SHP77 treated with DMSO at 0.1 percent for 48 hours (cell line): ENCODE results near the gene FNDC11.

Experiments used
- DNase-seq: peaks from one replicate; lab custom pipeline; 2025; lab: John Stamatoyannopoulos, UW

FNDC11 gene

DNA sequence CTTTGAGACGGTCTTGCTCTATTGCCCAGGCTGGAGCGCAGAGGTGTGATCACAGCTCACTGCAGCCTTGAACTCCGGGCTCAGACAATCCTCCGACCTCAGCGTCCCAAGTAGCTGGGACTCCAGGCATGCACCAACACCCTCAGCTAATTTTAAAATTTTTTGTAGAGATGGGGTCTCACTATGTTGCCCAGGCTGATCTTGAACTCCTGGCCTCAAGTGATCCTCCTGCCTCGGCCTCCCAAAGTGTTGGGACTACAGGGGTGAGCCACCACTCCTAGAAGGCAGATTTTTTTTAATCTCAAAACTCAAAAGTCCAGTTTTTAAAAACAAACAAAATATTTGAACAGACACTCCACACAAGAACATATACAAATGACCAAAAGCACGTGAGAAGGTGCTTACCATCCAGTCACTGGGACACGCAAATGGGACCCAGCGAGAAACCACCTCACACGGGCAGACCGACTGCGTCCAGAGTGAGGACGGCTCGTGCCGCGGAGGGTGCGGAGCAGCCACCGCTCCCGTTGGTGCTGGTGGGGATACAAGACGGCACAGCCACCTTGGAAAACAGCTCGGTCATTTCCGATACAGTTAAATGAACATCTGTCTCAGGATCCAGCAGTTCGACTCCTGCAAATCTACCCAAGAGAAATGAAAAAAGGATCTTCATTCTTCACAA lies 28.6 kb downstream of the FNDC11 start:
- DNase-seq, result no peak

DNA sequence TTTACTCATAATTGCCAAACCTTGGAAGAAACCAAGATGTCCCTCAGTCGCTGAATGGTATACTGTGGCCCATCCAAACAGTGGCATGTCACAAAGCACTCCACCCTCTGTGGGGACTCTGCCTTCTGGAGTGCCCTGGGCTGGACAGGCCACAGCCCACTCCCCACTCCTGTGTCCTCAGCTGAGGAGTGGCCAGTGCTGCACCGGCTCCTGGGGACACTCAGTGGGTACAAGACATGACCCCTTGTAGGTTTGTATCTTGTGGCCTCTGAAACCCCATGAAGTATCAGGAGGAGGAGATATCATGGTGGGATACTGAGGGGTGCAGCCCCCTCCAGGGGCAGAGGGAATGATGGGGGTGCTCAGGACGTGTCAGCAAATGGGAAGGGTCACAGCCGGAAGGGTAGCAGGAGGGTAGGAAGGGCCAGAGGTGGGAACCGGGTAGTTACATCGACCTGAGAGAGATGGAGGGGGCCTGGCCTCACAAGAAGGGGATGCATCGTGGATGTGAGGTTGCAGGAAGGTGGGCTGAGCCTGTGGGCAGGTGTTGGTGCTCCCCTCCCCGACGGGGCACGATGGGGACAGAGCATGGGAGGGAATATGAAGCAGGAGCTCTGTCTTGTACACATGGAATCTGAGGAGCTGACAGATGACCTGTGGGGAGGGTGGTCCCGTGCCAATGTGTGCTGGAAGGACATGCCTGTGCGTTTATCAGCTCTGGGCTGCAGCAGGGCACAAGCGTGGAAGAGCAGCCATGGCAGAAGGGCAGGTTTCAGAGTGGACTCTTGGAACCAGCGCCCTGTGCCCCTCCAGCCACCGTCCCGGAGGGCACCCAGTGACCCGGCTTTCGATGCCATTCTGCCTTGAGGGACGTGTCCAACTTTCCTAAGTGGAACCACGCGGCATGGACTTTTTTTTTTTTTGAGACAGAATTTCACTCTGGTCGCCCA lies 31.9 kb downstream of the FNDC11 start:
- DNase-seq, result no peak

DNA sequence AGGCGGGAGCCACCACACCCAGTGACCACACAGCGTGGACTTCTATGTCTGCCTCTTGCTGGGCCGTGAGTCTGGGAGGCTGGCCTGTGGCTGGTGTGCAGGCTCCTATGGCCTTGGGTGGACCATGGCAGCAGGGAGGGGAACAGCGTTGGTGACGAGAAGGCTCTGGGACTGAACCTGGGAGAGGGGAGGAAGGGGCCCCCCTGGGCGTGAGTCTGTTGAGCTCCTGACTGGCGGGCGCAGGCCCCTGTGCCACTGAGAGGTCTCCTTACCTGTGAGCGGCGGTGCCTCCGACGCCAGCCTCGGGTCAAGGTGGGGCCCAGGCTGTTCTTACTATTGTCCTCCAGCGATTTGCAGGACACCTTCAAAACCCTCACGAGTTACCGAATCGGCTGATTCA lies 32.8 kb downstream of the FNDC11 start:
- no peak for DNase-seq

DNA sequence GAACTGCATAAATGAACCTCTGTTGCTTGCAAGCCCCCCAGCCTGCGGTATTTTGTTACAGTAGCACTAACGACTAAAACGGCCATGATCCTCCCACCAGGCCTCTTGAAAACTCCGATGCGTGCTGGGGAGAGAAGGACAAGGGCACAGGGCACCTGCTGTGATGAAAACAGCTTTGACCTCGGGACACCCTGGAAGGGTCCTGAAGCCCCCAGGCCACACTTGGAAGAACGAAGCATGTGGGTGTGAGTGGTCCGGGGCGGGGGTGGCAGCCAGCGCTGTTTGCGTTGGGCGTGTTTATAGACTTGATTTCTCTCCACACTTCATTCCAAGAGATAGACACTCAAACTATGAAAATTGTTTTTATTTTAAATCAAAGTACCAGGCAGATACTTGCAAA lies 33.3 kb downstream of the FNDC11 start:
- no peak for DNase-seq

DNA sequence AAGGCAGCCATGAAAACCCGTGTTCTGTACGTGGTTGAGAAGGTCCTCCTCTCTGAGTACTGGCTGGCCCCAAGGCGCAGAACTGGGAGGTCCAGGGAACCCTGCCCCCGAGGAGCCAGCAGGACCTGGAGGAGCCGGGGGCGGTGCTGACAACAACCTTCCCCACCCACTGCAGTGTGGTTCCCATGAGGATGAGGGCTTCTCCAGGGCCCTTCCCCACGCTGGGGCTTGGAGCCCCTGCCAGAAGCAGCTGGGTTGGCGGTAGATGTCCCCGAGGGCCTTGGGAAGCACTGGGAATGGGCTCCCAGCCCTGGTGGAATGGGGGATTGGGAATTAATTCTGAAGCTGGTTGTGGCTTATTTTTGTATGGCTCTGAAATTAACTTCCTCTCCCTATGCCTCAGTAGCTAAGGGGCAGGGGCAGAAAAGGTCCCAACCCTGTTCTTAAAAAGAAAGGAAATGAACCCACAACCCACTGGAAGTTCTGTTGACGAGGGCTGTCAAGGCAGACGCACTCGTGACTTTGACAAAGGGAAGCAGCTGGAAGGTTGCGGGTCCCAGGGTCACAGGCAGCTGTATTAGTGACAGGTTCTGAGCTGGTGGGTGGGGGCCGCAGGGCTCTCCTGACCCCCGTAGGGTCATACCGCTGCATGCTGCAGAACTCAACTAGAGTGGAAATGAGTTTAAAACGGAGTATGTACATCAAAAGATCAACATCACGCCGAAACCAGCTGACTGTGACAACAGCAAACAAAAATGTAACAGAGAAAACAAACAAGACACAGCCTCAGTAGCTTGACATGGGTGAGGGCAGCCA lies 34.0 kb downstream of the FNDC11 start:
- DNase-seq, result no peak

DNA sequence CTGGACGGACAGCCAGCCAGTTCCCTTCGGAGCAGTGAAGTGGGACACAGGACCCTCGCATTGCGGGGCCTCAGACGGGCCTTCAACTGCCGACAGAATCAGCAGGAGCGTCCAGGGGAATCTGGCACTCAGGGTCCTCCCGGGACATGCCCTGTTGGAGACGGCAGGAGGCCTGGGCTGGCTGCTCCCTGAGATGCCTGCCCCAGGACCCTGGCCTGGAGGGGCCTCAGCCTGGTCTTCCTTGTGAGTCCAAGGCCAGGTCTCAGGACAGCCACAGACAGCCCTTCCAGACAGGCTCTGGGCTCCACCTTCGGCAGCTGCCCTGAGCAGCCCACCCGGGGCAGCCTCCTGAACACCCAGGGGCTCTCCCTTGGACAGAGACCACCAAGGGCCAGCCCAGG lies 34.7 kb downstream of the FNDC11 start:
- no peak for DNase-seq

DNA sequence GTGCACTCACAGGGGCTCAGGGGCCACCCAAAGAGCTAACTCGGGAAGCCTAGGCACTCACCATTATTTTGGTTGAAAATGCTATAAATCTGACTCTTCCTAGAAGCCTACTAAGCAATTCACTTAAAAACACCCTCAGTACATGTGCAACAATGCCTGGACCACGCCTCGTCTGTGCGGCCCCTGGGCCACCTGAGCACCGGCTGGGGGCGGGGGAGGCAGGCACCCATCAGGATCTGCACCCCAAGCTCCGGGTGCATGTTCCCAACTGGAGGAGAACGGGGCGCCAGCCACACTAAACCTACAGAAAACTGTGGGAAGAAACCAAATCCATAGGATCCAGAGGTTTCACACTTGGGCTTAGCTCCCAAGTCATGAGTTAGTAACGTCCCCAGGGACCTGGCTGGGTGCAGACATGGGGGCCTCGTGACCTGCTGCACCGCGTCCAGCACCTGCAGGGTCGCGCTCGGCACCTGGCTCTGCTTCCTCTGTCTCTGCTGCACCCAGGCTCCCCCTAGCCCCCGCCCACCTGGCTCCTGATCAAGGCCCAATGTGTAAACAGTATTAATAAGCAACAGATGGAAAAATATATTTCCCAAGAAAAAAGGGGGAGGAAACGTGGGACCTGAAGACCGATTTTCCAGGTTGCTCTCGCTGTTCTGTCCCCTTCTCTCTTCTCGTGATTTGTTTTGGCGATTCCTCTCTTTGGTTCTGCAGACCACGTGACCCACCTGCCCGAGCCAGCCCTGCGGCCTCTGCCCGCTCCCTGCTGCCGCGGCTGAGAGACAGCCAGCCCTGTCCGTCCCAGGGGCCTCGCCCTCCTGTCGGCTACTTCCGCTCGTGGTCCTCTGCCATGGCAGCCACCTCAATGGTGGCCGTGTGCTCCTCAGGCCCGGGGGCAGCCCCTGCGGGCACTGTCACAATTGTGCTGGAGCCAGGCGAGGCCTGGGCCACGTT lies 35.6 kb downstream of the FNDC11 start:
- DNase-seq, result no peak

DNA sequence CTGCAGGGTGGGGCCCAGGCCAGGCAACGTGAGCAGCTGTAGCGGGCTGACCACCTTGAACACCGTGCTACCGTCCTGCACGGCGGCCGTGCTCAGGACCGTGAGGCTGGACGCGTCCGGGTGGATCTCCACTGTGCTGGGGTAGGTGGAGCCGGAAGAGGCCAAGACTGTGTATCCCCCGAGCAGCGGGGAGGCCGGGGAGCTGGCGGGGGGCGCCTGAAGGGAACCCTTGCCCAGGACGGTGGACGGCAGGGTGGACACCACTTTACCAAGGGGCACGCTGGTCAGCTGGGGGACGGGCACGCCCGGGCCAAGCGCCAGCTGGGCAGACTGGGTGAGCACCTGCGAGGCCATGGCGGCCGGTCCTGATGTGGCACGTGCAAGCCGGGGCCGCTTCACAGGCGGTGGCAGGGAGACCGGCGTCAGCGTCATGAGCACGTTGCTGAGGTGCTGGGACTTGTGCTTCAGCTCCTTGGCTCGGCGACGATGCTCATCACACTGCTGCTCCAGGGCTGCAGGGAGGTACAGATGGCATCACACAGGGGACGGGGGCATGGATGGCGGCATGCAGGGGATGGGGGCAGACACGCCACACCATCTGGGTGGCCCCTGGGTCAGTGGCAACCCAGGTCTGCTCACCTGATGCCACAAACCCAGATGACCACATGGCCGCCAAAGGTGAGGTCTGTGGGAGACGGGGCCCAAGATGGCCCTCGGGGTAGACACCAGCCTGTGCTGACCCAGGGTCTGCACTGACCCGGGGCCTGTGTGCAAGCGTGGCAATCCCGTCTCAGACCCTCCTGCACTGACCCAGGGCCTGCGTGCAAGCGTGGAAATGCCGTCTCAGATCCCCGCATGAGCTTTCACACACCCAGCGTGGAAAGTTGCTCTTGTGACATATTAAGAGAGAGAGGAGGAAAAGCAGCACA lies 36.5 kb downstream of the FNDC11 start:
- DNase-seq, result no peak

DNA sequence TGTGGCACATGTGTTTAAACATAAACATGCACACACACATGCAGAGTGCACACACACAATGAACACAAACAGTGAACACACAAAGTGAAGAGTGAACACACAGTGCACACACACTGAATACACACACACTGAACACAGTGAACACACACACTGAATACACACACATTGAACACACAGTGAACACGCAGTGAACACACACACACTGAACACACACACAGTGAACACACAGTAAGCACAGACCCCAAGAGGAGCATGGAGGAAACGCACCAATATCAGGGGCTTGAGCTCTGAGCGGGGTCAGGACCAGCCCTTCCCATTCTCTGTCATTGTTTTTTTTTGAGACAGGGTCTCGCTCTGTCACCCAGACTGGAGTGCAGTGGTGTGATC lies 37.2 kb downstream of the FNDC11 start:
- DNase-seq, result no peak

DNA sequence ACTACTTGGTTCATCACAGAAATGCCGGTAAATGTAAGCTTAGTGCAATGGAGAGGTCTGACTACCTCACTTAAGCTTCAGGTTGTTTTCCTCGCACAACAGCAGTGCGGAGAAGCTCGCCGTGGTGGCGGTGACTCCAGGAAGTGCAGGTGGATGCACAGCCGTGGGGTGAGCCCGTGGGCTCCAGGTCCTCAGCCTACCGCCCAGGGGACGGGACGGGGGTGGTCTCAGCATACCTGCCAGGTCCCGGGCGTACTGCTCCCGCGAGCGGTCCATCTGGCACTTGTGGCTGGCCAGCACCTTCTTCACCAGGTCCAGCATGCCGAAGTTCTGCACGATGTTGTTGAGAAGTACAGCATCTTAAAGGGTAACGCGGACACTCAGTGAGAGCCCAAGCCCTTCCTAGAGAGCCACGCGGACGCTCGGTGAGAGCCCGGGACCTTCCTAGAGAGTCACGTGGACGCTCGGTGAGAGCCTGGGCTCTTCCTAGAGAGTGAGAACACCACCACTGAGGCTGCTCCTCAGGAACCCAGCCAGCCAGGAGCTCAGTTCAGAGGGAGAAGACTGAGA lies 37.9 kb downstream of the FNDC11 start:
- DNase-seq, result no peak

DNA sequence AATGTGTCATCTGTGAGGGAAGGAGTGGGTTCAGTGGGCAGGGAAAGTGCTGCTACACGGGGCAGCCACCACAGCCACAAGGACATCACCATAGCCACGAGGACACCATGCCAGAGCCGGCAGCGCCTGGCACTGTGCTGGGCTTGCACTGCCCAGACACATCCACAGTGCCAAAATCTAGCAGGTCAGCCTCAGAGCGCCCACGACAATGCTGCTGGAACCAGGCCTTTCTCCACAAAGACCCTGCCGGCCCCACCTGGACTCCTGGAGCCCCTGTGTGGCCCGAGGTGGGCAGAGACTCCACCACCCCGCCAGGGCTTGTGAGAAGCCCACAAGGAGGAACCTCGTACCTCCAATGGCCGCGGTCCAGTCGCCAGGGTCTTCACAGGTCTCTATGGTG lies 38.7 kb downstream of the FNDC11 start:
- no peak for DNase-seq

DNA sequence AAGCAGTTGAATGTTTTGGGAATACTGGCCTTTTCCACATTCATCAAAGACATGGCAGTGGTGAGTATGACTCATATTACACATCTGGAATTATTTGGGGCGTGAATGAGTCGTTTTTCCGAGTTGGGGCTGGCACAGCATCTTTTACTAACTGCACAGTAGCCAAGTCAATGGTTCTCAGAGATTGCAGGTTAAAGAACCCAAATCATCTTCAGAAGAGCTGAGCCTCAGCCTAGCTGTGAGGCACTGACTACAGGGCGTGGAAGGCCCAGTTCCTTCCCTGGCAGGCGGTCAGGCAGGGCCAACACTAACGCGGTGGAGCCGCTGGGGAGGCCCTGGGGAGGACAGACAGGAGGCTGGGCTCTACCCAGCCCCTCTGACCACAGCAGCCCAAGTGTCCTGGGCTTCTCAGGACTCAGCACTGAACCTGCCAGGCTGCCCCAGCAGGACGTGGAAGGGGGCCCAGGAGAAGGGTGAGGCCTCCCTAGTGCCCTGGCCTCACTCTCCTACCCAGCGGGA lies 40.1 kb downstream of the FNDC11 start:
- no peak for DNase-seq

DNA sequence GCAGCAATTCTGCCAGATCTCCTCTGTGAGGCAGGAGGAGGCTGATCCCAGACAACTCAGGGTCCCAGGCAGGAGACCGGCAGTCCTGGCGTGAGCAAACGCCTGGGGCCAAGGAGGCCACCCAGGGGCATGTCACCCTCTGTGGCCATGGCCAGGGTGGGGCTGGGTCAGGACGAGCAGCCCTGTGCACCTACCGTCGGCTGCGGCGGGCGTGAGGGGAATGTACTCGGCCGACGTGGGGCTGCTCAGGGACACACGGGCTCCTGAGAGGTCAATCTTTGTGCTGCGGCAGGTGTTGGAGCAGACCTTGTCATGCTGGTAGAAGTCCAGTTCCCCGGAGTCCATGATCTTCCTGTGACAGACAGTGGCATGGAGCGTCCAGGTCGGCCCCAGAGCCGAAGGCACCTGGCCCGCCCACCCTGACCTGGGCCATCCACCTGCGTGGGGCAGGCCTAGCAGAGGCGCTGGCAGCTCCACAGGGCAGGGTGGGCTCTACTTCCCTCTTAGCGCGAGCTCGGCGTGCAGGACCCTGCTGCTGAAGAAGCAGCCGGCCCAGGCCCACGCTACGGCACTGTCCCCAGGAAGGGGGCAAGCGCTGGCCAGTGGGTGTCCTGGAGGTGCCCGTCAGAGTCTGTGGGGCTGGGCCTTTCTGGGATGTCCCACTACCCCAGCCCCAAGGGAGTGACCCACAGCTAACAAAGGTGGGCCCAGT lies 41.6 kb downstream of the FNDC11 start:
- no peak for DNase-seq

DNA sequence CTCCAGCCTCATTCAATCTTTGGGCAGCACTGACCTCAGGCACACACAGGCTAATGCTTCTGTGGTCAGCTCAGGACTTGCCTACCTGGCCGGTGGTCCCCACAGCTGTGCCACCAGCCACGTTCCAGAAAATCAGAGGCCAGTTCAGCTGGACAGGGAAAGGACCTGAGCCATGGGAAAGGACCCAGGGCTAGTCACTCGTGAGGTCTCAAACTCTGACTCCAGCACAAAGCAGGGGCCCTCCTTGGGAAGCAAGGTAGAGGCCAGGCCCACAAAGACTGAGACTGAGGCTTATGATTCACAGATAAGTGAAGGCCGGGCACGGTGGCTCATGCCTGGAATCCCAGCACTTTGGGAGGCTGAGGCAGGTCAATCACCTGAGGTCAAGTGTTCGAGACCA lies 42.5 kb downstream of the FNDC11 start:
- no peak for DNase-seq

DNA sequence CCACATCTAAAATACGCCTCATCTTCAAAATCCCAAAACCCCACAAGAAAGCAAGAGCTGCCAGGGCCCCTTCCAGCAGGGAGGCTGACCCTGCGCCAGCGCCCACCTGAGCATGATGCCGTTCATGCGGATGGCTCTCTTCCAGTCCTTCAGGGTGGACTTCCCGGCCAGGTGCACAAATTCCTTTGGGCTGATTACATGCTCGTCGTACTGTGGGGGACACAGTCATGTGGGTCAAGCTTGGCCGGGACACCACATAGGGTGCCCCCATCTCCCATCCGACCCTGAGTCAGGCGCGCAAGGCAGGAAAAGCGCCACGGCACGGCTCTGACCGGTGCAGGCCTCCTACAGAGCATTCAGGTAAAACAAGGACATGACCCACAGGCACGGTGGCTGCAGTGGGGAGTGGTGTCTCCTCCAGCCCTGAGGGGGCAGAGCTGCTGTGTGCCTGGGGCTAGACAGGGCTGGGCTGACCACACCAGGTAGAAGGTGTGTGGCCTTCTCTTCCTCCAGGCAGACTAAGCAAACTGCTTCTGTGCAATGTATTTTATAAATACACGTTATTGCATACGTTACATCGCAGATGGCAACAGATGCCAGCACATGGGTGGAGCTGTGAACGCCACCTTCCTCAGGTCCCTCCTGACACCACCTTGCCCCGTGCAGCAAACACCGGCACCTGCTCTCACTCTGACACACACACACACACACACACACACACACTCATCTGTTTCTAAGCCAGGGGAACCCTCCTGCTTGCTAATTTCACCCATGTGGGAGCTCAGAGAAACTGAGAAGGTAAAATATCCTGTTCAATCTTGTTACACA lies 43.9 kb downstream of the FNDC11 start:
- no peak for DNase-seq

DNA sequence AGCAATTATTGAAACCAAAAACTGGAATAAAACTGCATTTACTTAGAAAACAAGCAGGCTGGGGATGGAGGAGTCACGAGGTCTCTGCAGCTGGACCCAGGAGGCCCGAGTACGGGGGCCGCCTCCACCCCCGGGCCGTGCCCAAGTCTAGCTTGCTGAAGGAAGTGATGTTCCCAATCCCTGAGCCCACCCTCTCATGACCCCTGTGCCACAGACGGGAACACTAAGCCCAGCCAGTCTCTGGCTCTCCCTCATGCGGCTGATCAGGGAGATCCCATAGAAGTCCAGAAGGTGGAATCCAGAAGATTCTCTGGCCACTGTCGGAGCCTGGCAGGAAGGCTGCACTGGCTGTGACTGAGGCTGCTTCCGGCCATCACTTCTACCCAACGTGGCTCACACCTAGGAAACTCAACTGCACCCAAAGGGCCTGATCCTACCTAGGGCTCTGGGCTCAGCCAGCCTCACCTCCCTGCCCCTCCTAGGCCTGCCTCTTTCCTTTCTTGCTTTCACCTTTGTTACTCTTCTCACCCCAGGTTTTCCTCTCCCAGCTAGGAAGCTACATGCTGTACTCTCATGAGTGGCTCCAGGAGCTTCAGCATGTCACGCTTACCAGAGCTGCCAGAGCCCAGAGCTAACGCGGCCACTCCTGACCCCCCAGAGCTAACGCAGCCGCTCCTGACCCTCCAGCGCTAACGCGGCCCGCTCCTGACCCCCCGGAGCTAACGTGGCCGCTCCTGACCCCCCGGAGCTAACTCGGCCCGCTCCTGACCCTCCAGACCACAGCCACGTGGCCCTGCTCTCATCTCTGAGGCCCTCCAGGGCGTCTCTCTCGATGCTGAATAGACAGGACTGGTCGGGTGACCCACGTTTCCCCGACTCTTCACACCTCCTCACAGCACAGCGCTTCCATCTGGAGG lies 44.8 kb downstream of the FNDC11 start:
- no peak for DNase-seq

DNA sequence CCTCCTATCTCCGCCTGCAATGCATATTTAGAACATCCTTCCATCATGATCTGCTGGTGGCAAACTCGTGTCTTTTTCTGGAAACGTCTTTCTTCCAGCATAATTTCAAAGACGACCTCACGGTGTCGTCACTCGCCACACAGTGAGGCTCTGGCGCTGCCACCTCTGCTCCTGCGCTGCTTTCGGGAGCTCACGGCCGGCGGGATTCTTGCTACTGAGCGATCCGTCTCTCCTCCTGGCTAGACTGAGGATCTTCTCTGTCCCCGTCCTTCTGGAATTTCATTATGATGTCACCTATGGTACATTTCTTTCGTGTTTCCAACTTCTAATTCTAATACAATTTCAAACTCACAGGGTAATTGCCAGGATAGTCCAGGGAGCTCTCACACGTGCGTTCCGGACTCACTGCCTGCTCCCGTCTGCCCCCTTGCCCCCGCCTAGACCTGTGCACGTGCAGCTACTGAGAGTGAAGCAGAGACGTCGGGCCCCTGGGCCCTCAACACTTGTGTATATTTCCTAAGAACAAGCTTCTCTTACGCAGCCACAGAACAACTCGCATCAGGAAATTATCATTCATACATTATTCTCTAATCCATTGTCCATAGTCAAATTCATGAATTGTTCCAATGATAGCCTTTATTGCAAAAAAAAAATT lies 45.6 kb downstream of the FNDC11 start:
- no peak for DNase-seq
